Liver (tissue), 9 donors: ENCODE results near the gene POLDIP2. TPM values are rescaled to one million over a fixed set of nuclear protein-coding genes. Genes with fewer than 3 reads are reported as not detected.

Source experiments
- DNase-seq: peaks from one replicate; pipeline ENCODE4 v3.0.0-alpha.2; 2017; ENCODE audit warnings: low spot score
- H3K27ac ChIP-seq, 2 donors: one replicate each; pipeline ENCODE4 v1.7.0; 2013; ENCODE audit warnings: inconsistent platforms in 2 of 2, low read length in 2 of 2, control low read depth in 1 of 2, low read depth in 1 of 2, mild to moderate bottlenecking in 1 of 2
- H3K27me3 ChIP-seq, 4 donors: one replicate each; pipeline versions ENCODE4 v1.6.1 to v1.7.0; 2013; ENCODE audit warnings: low read length in 3 of 4, inconsistent platforms in 1 of 4, mild to moderate bottlenecking in 1 of 4, moderate library complexity in 1 of 4; ENCODE audit not compliant: control insufficient read depth in 4 of 4, insufficient read depth in 4 of 4
- H3K36me3 ChIP-seq, 4 donors: one replicate each; pipeline versions ENCODE4 v1.6.1 to v1.7.0; 2013; ENCODE audit warnings: low read length in 3 of 4, mild to moderate bottlenecking in 3 of 4, low read depth in 1 of 4, moderate library complexity in 1 of 4; ENCODE audit not compliant: control insufficient read depth in 4 of 4, insufficient read depth in 3 of 4
- H3K4me1 ChIP-seq, 4 donors: one replicate each; pipeline versions ENCODE4 v1.6.1 to v1.7.0; 2013; ENCODE audit warnings: low read length in 3 of 4, mild to moderate bottlenecking in 3 of 4, moderate library complexity in 1 of 4; ENCODE audit not compliant: control insufficient read depth in 4 of 4, insufficient read depth in 4 of 4
- H3K4me3 ChIP-seq, 3 donors: one replicate each; pipeline versions ENCODE4 v1.6.1 to v1.7.0; 2013; ENCODE audit warnings: low read length in 3 of 3, control low read depth in 1 of 3, low read depth in 1 of 3, mild to moderate bottlenecking in 1 of 3
- H3K9ac ChIP-seq, 2 donors: one replicate each; pipeline ENCODE4 v1.7.0; 2013; ENCODE audit warnings: low read length in 2 of 2, mild to moderate bottlenecking in 2 of 2, moderate library complexity in 2 of 2, control low read depth in 1 of 2, low read depth in 1 of 2
- H3K9me3 ChIP-seq, 4 donors: one replicate each; pipeline versions ENCODE4 v1.6.1 to v1.7.0; 2013; ENCODE audit warnings: low read length in 3 of 4; ENCODE audit not compliant: control insufficient read depth in 4 of 4
- ATF3 ChIP-seq: IDR thresholded peaks from 2 replicates; pipeline ENCODE4 v1.6.1; 2016; ENCODE audit warnings: antibody characterized with exemption
- CTCF ChIP-seq: fragments of 150-350 bp; IDR thresholded peaks from 2 replicates; pipeline ENCODE4 v1.5.1; 2017; ENCODE audit warnings: improper control_type of control experiment, low read depth, low read length; ENCODE audit not compliant: missing input control
- FOXA1 ChIP-seq: IDR thresholded peaks from 2 replicates; pipeline ENCODE4 v1.6.1; 2016; ENCODE audit warnings: antibody characterized with exemption
- FOXA2 ChIP-seq: IDR thresholded peaks from 2 replicates; pipeline ENCODE4 v1.6.1; 2016; ENCODE audit warnings: antibody characterized with exemption
- GABPA ChIP-seq, 2 donors: IDR thresholded peaks in 1 of 2; conservative IDR thresholded peaks in 1 of 2; 2 replicates each; pipeline ENCODE4 v1.6.1; 2016; ENCODE audit warnings: antibody characterized with exemption in 2 of 2, mild to moderate bottlenecking in 1 of 2, moderate library complexity in 1 of 2
- HNF4A ChIP-seq, 2 donors: conservative IDR thresholded peaks; 2 replicates each; pipeline ENCODE4 v1.6.1; 2016; ENCODE audit warnings: antibody characterized with exemption in 2 of 2, mild to moderate bottlenecking in 2 of 2
- HNF4G ChIP-seq: IDR thresholded peaks from 2 replicates; pipeline ENCODE4 v1.6.1; 2016; ENCODE audit warnings: antibody characterized with exemption
- JUND ChIP-seq, 2 donors: IDR thresholded peaks; 2 replicates each; pipeline ENCODE4 v1.6.1; 2016; ENCODE audit warnings: antibody characterized with exemption in 2 of 2
- MAX ChIP-seq: IDR thresholded peaks from 2 replicates; pipeline ENCODE4 v1.6.1; 2016; ENCODE audit warnings: antibody characterized with exemption
- NR2F2 ChIP-seq: IDR thresholded peaks from 2 replicates; pipeline ENCODE4 v1.6.1; 2016; ENCODE audit warnings: antibody characterized with exemption
- RAD21 ChIP-seq, 2 donors: IDR thresholded peaks; 2 replicates each; pipeline ENCODE4 v1.6.1; 2016; ENCODE audit warnings: antibody characterized with exemption in 2 of 2, mild to moderate bottlenecking in 2 of 2
- REST ChIP-seq: IDR thresholded peaks from 2 replicates; pipeline ENCODE4 v1.6.1; 2016; ENCODE audit warnings: antibody characterized with exemption, mild to moderate bottlenecking
- RXRA ChIP-seq, 2 donors: IDR thresholded peaks; 2 replicates each; pipeline ENCODE4 v1.6.1; 2017 to 2018; ENCODE audit warnings: antibody characterized with exemption in 2 of 2, mild to moderate bottlenecking in 1 of 2
- SP1 ChIP-seq: IDR thresholded peaks from 2 replicates; pipeline ENCODE4 v1.6.1; 2018; ENCODE audit warnings: antibody characterized with exemption, mild to moderate bottlenecking
- TAF1 ChIP-seq: conservative IDR thresholded peaks from 2 replicates; pipeline ENCODE4 v1.6.1; 2016; ENCODE audit warnings: antibody characterized with exemption, mild to moderate bottlenecking
- YY1 ChIP-seq: IDR thresholded peaks from 2 replicates; pipeline ENCODE4 v1.6.1; 2016; ENCODE audit warnings: antibody characterized with exemption, mild to moderate bottlenecking
- ZBTB33 ChIP-seq: IDR thresholded peaks from 2 replicates; pipeline ENCODE4 v1.6.1; 2016; ENCODE audit warnings: antibody characterized with exemption
- WGBS: extraction: QIAGEN DNeasy Blood & Tissue Kit; methylation state at CpG from one replicate; pipeline ENCODE4 v1.1.7; 2013; 5-methylcytosine and 5-hydroxymethylcytosine counted together
- polyA plus RNA-seq, 2 donors: library from polyadenylated mRNA; stranded (reverse) in 1 of 2; unstranded in 1 of 2; fragments of 200-250 nt in 1 of 2; fragments of >200 nt in 1 of 2; fragmentation: Nextera tagmentation in 1 of 2; extraction: Ambion mirVana in 1 of 2; gene quantifications; one replicate each; pipeline versions ENCODE4 v1.2.1 to v1.2.3, GENCODE V29; 2013 to 2015
- total RNA-seq, 2 donors: library from RNA; depleted of rRNA; stranded (reverse); fragments of >200 nt; gene quantifications; one replicate each; pipeline ENCODE4 v1.2.3, GENCODE V29; 2014
- donor health status: healthy.
- donor health status: healthy.
- donor health status: healthy.
- donor health status: healthy.
- donor health status: healthy.

POLDIP2 gene
- total and polyA plus RNA-seq, 4 donors = 65.5 to 150 (median 104) TPM

GRCh38 chr17:28406473-28406814 lies 49.1 kb upstream of the POLDIP2 start (continued):
- no peak for TF ChIP-seq CTCF
- no peak for TF ChIP-seq HNF4G

- 1% methylated on average over 70 of the region's 70 CpGs for WGBS
- no peaks in the 10 kb centered on the region for H3K27me3 ChIP-seq
- peaks cover 0 to 23% (median 17%) of the 10 kb centered on the region in 4 donors for H3K36me3 ChIP-seq
- DNase-seq = peak; percentile 64
- H3K27ac ChIP-seq = peak within 1 kb of the TSS; percentile 35 to 64
- TF ChIP-seq FOXA2 (no peak), HNF4A (conservative IDR thresholded peaks at IDR 0.05) (peak in 1 of 2 donors; percentile 5), YY1 (peak; percentile 47), NR2F2 (no peak)
- H3K9me3 ChIP-seq = no peaks in the 10 kb centered on the region
- H3K9ac ChIP-seq = no peak within 1 kb of the TSS
- peak within 1 kb of the TSS; percentile 72 to 84 (median 80) for H3K4me3 ChIP-seq
- peaks cover 8 to 40% (median 29%) of the 10 kb centered on the region in 4 donors for H3K4me1 ChIP-seq
These were observed 48.5 kb upstream of the POLDIP2 start, which contains the start of gene SLC46A1 for GRCh38 chr17:28405632-28406472. SLC46A1 (minus strand) TSS chr17:28406212; CDS start chr17:28406114, 98 bp downstream.

- H3K4me1 ChIP-seq = peaks cover 8 to 45% (median 31%) of the 10 kb centered on the region in 4 donors
- no peaks in the 10 kb centered on the region for H3K9me3 ChIP-seq
- no peaks in the 10 kb centered on the region for H3K27me3 ChIP-seq
- 23% methylated on average over 33 of the region's 33 CpGs for WGBS
- peak overlapping the region; percentile 72 to 84 (median 80) for H3K4me3 ChIP-seq
- H3K36me3 ChIP-seq = peaks cover under 1 to 29% (median 23%) of the 10 kb centered on the region in 4 donors
- peak overlapping the region in 1 of 2 donors; percentile 6 for H3K9ac ChIP-seq
- no peak for DNase-seq
- H3K27ac ChIP-seq = peak overlapping the region; percentile 33 to 64
- TF ChIP-seq YY1 (peak; percentile 66), MAX (peak; percentile 70), FOXA1 (no peak), ZBTB33 (peak; percentile 65), JUND (IDR thresholded peaks at IDR 0.05) (peak in 1 of 2 donors; percentile 55), ATF3 (no peak), GABPA (IDR thresholded peaks at IDR 0.05 in 1 of 2, conservative IDR thresholded peaks at IDR 0.05 in 1 of 2) (peak in 1 of 2 donors; percentile 65), RXRA (IDR thresholded peaks at IDR 0.05) (peak; percentile 82 to 86), NR2F2 (peak; percentile 85), RAD21 (IDR thresholded peaks at IDR 0.05) (peak; percentile 20 to 45), CTCF (no peak), TAF1 (no peak), REST (peak; percentile 75), FOXA2 (no peak), SP1 (peak; percentile 87), HNF4G (peak; percentile 89)
These were observed 47.7 kb upstream of the POLDIP2 start for GRCh38 chr17:28404812-28405570.
